ENCODE measurements around the gene ERGIC2. TPM values are rescaled to one million over a fixed set of nuclear protein-coding genes. Genes with fewer than 3 reads are reported as not detected.

ERGIC2 gene
- total and polyA plus RNA-seq, 2 donors (not counting 1 experiment from before 2014, with no cell fraction given), result 67.9 to 82.5 TPM

DNA sequence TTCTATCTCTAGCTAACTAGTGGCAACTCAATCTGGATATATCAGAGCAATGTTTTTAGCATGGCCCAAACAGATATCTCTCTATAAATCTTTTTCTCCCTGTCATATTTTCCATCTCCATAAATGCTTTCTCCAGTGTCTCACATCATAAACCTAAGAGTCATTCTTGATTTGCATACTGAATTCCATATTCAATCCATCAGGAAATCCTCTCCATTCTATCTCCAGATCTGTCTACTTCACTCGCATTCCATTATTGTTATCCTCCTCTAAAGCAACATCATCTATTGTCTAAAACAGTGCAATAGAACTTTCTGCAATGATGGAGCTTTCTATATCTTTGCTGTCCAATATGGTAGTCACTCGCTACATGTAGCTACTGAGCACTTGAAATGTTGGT is 45.5 kb upstream of the ERGIC2 start:
- no peaks in the 10 kb centered on the region for H3K79me2 ChIP-seq (ENCODE audit: control insufficient read depth, insufficient read depth, low read length)
- no peak overlapping the region for H3K9ac ChIP-seq (ENCODE audit: insufficient read depth, low read length)
- H3K27ac ChIP-seq (ENCODE audit: insufficient read depth, low read length), result no peak overlapping the region
- H4K20me1 ChIP-seq (ENCODE audit: control insufficient read depth, extremely low read depth, insufficient read depth, low read length), result no peaks in the 10 kb centered on the region
- H3K4me1 ChIP-seq (ENCODE audit: control insufficient read depth, extremely low read depth, insufficient read depth, low read length), result no peaks in the 10 kb centered on the region
- no peak for DNase-seq (ENCODE audit: low read depth in 2 of 2)
- no peak overlapping the region for H3K4me2 ChIP-seq (ENCODE audit: extremely low read depth, insufficient read depth, low read length)
- H3K9me3 ChIP-seq (ENCODE audit: control insufficient read depth, insufficient read depth, low read depth, low read length), result no peaks in the 10 kb centered on the region
- H2AFZ ChIP-seq (ENCODE audit: low read length), result no peak overlapping the region
- H3K4me3 ChIP-seq (replicated peaks in 1 of 4; ENCODE audit: control extremely low read depth in 1 of 4, insufficient read depth in 1 of 4, low read depth in 3 of 4, low read length in 4 of 4), result no peak overlapping the region
- H3K27me3 ChIP-seq (ENCODE audit: control insufficient read depth, insufficient read depth, low read length), result no peaks in the 10 kb centered on the region
- no peaks in the 10 kb centered on the region for H3K36me3 ChIP-seq (ENCODE audit: control insufficient read depth, insufficient read depth, low read length)
- no peak for TF ChIP-seq EZH2 (IDR thresholded peaks at IDR 0.05; ENCODE audit: low read length, missing control alignments)
- TF ChIP-seq, protein P1, sequence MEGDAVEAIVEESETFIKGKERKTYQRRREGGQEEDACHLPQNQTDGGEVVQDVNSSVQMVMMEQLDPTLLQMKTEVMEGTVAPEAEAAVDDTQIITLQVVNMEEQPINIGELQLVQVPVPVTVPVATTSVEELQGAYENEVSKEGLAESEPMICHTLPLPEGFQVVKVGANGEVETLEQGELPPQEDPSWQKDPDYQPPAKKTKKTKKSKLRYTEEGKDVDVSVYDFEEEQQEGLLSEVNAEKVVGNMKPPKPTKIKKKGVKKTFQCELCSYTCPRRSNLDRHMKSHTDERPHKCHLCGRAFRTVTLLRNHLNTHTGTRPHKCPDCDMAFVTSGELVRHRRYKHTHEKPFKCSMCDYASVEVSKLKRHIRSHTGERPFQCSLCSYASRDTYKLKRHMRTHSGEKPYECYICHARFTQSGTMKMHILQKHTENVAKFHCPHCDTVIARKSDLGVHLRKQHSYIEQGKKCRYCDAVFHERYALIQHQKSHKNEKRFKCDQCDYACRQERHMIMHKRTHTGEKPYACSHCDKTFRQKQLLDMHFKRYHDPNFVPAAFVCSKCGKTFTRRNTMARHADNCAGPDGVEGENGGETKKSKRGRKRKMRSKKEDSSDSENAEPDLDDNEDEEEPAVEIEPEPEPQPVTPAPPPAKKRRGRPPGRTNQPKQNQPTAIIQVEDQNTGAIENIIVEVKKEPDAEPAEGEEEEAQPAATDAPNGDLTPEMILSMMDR (conservative IDR thresholded peaks at IDR 0.05 in 1 of 2, IDR thresholded peaks at IDR 0.05 in 1 of 2; ENCODE audit: low read depth in 1 of 2, low read length in 2 of 2), result no peak

GRCh38 chr12:29425722-29426121 is 44.8 kb upstream of the ERGIC2 start:
- Histone ChIP-seq H3K4me2 (ENCODE audit: extremely low read depth, insufficient read depth, low read length) (no peak overlapping the region), H3K9ac (ENCODE audit: insufficient read depth, low read length) (no peak overlapping the region), H4K20me1 (ENCODE audit: control insufficient read depth, extremely low read depth, insufficient read depth, low read length) (no peaks in the 10 kb centered on the region), H3K4me1 (ENCODE audit: control insufficient read depth, extremely low read depth, insufficient read depth, low read length) (no peaks in the 10 kb centered on the region), H3K27me3 (ENCODE audit: control insufficient read depth, insufficient read depth, low read length) (no peaks in the 10 kb centered on the region), H3K79me2 (ENCODE audit: control insufficient read depth, insufficient read depth, low read length) (no peaks in the 10 kb centered on the region), H3K9me3 (ENCODE audit: control insufficient read depth, insufficient read depth, low read depth, low read length) (no peaks in the 10 kb centered on the region), H3K4me3 (replicated peaks in 1 of 4; ENCODE audit: control extremely low read depth in 1 of 4, insufficient read depth in 1 of 4, low read depth in 3 of 4, low read length in 4 of 4) (no peak overlapping the region), H2AFZ (ENCODE audit: low read length) (no peak overlapping the region), H3K36me3 (ENCODE audit: control insufficient read depth, insufficient read depth, low read length) (no peaks in the 10 kb centered on the region), H3K27ac (ENCODE audit: insufficient read depth, low read length) (no peak overlapping the region)
- peak in 1 of 2 donors; percentile 12 for DNase-seq (ENCODE audit: low read depth in 2 of 2)
- TF ChIP-seq, protein P1 (conservative IDR thresholded peaks at IDR 0.05 in 1 of 2, IDR thresholded peaks at IDR 0.05 in 1 of 2; ENCODE audit: low read depth in 1 of 2, low read length in 2 of 2), result no peak
- no peak for TF ChIP-seq EZH2 (IDR thresholded peaks at IDR 0.05; ENCODE audit: low read length, missing control alignments)

GRCh38 chr12:29416748-29417147 is 35.8 kb upstream of the ERGIC2 start:
- Histone ChIP-seq H3K27ac (ENCODE audit: insufficient read depth, low read length) (no peak overlapping the region), H3K79me2 (ENCODE audit: control insufficient read depth, insufficient read depth, low read length) (no peaks in the 10 kb centered on the region)
- TF ChIP-seq, protein P1 (conservative IDR thresholded peaks at IDR 0.05 in 1 of 2, IDR thresholded peaks at IDR 0.05 in 1 of 2; ENCODE audit: low read depth in 1 of 2, low read length in 2 of 2), result no peak
- no peak for TF ChIP-seq EZH2 (IDR thresholded peaks at IDR 0.05; ENCODE audit: low read length, missing control alignments)

More at GRCh38 chr12:29416748-29417147, 35.8 kb upstream of the ERGIC2 start:
- Histone ChIP-seq H3K4me1 (ENCODE audit: control insufficient read depth, extremely low read depth, insufficient read depth, low read length) (no peaks in the 10 kb centered on the region), H3K36me3 (ENCODE audit: control insufficient read depth, insufficient read depth, low read length) (no peaks in the 10 kb centered on the region), H4K20me1 (ENCODE audit: control insufficient read depth, extremely low read depth, insufficient read depth, low read length) (no peaks in the 10 kb centered on the region), H3K9ac (ENCODE audit: insufficient read depth, low read length) (no peak overlapping the region), H3K4me2 (ENCODE audit: extremely low read depth, insufficient read depth, low read length) (no peak overlapping the region), H3K4me3 (replicated peaks in 1 of 4; ENCODE audit: control extremely low read depth in 1 of 4, insufficient read depth in 1 of 4, low read depth in 3 of 4, low read length in 4 of 4) (no peak overlapping the region), H3K27me3 (ENCODE audit: control insufficient read depth, insufficient read depth, low read length) (no peaks in the 10 kb centered on the region), H3K9me3 (ENCODE audit: control insufficient read depth, insufficient read depth, low read depth, low read length) (no peaks in the 10 kb centered on the region), H2AFZ (ENCODE audit: low read length) (no peak overlapping the region)
- DNase-seq (ENCODE audit: low read depth in 2 of 2), result peak in 1 of 2 donors; percentile 3
